Measurements from ENCODE around the gene RGS6.

The RGS6 gene

GRCh38 chr14:72553656-72554055 is 621.4 kb downstream of the RGS6 start:
- no peak for DNase-seq (ENCODE audit: low spot score)

DNA sequence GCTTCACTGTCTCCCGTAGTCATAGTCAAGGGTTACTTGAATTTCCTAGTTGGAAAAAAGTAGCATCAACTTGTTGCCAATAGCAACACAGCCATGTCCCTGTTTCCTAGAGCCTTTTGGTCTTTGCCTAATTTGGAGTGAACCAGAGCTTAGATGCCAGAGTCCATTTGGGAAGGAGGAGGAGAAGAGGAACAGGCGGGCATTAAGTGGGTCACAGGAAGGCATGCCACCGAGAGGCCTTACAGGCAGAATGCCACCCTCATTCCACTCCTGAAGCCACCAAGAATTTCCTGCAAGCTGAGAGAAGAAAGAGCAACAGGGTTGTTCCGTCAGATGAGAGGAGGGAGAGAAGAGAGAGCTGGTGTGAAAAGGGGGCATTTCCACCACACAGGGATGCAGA is 622.2 kb downstream of the RGS6 start:
- no peak for DNase-seq (ENCODE audit: low spot score)

DNA sequence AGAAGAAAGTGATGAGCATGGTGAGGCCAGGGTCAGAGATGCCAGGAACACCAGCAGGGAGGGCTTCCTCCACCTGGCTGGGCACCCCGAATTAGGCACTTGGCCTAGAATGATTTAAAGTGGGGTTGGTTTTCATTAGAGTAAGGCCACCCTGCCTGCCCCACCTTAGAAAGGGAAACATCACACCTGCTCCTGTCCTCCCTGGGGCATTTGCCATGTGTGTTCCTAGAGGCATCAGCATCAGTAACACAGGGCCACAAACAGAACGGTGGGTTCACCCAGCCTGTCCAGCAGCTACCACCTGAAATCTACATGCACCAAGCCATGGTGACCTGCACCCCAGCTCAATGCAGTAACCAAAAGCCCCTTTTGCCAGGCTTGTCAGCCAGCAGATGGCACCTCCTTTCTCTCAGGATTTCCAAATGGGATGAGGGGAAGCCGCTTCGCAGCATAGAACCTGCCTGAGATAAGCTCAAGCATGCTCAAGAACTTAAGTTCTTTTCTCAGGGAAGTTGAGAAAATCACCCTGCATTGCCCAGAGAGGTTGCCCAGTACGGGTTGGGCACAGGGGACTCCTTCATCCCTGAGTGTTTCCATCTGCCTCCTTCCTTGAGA is 622.9 kb downstream of the RGS6 start:
- DNase-seq (ENCODE audit: low spot score) = no peak

DNA sequence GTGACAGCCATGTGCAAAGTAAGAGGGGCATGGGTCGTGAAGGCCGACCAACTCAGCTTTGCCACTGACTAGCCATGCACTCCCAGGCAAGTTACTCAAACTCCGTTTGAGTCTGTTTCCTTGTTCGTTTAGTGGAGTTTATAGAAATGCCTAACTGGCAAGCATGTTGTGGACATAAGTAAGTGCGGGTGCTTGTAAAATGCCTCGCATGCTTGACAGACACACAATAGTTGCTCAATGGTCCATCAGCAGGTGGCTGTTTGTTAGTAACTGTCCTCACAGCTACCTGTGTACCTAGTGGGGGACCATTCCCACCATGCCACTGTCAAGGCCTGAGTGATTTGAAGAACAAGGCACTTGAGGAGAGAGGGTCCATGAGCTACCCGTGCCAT is 623.4 kb downstream of the RGS6 start:
- no peak for DNase-seq (ENCODE audit: low spot score)

DNA sequence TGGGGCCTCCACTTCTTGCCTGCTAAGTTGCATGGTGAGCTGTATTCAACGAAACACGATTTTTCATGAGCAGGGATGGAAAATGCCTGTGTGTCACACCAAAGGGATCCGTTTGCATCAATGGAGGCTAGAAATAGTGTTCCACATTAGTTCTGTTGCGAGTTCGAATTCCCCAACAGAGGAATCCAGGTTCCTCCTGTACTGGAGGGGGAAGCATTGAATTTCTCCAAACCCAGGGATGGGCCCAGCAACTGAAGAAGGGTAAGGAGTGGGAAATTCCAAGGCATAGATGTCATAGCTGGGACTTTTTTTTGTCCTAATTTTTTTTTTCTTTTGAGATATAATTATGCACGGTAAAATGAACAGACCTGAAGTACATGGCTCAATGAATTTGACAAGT is 625.4 kb downstream of the RGS6 start:
- DNase-seq (ENCODE audit: low spot score) = peak; percentile 15

GRCh38 chr14:72558721-72559120 is 626.5 kb downstream of the RGS6 start:
- peak; percentile 88 for DNase-seq (ENCODE audit: low spot score)

GRCh38 chr14:72559202-72559601 is 627.0 kb downstream of the RGS6 start:
- peak; percentile 58 for DNase-seq (ENCODE audit: low spot score)

GRCh38 chr14:72559669-72560255 is 627.5 kb downstream of the RGS6 start:
- no peak for DNase-seq (ENCODE audit: low spot score)

DNA sequence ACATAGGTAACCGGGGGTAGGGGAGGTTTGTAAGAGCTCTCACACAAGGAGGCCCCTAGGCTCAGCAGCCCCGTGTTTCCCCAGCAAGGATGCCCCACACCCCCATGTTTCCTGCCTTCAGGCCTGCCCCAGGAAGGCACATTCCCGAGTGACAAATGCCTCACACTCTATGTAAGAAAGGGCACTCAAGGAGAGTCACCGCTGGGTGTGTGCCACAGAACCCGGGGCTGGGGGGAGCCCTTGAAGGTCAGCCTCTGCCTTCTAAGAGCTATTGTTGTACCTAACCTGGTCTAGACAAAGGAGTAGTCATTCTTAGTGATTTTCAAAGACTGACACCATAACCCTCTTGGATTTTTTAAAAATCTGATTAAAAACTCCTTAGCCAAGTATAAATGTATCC is 628.1 kb downstream of the RGS6 start:
- peak; percentile 33 for DNase-seq (ENCODE audit: low spot score)

GRCh38 chr14:72560889-72561493 is 628.8 kb downstream of the RGS6 start:
- DNase-seq (ENCODE audit: low spot score) = no peak

GRCh38 chr14:72562300-72562699 is 630.1 kb downstream of the RGS6 start:
- no peak for DNase-seq (ENCODE audit: low spot score)

DNA sequence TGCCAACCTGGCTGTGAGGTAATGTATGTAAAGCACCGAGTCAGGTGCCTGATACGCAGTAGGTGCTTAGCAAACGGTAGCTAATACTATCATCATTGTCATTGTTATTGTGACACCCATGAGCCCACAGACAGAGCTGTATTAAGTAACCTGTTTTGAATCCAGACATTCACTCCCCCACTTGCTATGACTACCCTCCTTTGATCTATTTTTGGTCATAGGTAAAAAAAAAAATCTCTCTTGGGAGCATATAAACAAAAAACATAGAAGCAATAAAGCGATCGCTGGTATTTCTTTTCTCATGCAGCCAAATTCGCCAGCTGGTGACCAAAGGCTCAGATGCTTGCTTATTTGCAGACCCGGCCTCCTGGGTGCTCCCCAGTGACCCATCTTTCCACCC is 631.4 kb downstream of the RGS6 start:
- no peak for DNase-seq (ENCODE audit: low spot score)

DNA sequence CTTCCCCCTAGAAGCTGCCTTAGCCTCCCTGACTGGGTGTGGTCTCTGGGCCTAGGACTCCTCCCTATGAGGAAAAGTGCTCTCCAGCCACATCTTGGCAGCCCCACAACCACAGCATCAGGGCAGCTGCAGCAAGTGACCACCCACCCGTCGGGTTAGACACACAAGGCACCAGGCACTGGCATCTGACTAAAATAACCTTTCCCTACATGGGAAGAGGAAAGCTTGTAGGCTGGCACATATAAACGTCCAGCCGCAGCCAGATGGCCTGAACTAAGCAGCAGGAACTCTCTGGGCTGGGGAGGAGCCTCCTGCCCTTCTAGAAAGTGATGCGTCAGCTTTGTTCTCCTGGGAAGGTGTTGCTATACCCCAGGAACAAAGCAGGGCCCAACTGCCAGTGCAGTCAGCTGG is 632.9 kb downstream of the RGS6 start:
- DNase-seq (ENCODE audit: low spot score) = no peak

GRCh38 chr14:72565917-72566316 is 633.7 kb downstream of the RGS6 start:
- DNase-seq (ENCODE audit: low spot score) = no peak

DNA sequence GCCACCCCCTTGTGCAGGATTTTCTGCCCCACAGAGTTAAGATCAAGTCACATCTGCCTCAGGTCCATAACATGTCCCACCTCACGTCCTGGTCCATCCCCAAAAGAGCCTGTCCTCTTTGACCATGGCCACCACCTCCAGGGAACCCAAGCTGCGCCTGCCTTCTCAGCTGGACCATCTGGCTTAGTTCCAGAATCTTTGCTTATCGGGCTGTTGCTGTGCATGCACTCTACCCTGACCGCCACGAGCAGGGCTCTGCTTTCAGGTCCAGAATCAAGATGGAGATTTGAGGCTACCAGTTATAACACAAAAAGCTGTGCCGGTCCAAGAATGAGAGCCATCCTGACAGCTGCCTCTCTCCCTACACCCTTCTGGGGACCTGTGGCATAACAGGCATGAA is 635.0 kb downstream of the RGS6 start:
- no peak for DNase-seq (ENCODE audit: low spot score)

- no peak for DNase-seq (ENCODE audit: low spot score)
Observed at GRCh38 chr14:72568296-72568992, 636.2 kb downstream of the RGS6 start.

GRCh38 chr14:72573725-72574417 is 641.6 kb downstream of the RGS6 start:
- DNase-seq (ENCODE audit: low spot score) = no peak

DNA sequence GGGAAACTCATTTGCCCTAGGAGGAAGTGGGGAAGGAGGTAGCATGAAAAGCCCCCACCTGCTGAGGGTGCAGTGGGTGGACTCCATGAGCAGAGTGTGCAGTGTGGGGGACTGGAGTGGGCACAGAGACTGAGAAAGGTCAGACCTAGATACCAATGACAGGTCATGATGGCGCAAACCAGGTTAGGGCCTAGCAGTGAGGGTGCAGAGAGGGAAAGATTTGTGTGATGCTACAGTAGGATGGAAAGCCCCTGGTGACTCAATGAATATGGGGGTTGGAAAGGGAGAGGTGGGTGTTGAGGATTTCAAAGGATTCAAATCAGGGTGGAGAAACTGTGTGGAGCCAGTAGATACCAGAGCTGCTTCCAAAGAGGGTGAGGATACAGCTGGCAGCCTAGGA is 642.5 kb downstream of the RGS6 start:
- DNase-seq (ENCODE audit: low spot score) = no peak

DNA sequence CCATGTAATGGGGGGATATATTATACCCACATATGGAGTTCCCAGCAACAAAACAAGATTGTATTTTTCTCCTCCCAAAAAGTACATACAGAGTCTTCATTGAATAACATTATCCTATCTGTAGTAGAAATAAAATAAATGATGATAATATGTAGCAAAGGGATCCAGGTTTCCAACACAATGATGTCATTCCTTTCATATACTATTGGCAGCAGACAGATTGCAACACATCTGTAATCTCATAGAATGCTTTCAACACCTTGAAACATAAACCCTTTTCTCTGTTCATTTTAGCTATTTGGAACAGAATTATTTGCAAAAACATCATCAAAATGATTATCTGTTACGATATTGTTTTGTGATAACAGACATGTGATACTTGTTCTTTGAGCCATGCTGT is 644.0 kb downstream of the RGS6 start:
- no peak for DNase-seq (ENCODE audit: low spot score)

- DNase-seq (ENCODE audit: low spot score) = no peak
Observed at GRCh38 chr14:72577521-72577920, 645.3 kb downstream of the RGS6 start.

DNA sequence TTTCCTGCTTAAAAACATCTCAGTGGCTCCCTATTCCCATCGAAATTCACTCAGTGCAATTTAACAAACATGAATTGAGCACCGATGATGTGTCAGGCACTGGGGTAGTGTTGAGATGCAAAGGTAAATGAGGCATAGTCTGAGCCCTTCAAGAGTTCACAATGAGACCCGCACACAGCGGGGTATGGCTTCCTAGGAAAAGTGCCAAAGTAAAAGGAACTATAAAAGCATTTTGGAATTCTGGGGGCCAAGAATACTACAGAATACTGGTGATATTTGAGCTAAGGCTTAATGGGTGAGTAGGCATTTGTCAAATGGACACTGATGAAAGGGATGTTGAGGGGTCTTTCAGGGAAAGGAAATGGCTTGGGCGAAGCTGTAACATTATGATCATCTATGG is 646.3 kb downstream of the RGS6 start:
- DNase-seq (ENCODE audit: low spot score) = no peak

DNA sequence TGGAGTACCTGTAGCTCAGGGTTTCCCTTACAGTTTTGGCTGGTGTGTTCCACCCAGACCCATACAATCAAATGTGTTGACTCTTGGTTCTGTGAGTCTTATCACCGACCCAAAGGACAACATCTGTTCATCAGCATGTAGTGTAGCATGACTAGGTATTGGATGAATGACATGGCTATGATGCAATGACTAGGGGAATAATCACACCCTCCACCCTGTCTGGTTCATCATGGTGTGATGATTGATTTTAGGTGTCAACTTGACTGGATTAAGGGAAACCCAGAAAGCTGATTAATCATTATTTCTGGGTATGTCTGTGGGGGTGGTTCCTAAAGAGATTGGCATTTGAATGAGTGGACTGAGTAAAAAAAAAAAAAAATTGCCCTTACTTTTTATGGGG is 650.4 kb downstream of the RGS6 start:
- DNase-seq (ENCODE audit: low spot score) = peak; percentile 40

Data from kidney tubule cell (primary cell).